NCI-H2196 treated with DMSO at 0.1 percent for 48 hours (cell line): ENCODE data around the gene ZNF219.

Source experiments
- DNase-seq: peaks from one replicate; lab custom pipeline; 2025; ENCODE audit not compliant: unreplicated experiment; lab: John Stamatoyannopoulos, UW

The ZNF219 gene

DNA sequence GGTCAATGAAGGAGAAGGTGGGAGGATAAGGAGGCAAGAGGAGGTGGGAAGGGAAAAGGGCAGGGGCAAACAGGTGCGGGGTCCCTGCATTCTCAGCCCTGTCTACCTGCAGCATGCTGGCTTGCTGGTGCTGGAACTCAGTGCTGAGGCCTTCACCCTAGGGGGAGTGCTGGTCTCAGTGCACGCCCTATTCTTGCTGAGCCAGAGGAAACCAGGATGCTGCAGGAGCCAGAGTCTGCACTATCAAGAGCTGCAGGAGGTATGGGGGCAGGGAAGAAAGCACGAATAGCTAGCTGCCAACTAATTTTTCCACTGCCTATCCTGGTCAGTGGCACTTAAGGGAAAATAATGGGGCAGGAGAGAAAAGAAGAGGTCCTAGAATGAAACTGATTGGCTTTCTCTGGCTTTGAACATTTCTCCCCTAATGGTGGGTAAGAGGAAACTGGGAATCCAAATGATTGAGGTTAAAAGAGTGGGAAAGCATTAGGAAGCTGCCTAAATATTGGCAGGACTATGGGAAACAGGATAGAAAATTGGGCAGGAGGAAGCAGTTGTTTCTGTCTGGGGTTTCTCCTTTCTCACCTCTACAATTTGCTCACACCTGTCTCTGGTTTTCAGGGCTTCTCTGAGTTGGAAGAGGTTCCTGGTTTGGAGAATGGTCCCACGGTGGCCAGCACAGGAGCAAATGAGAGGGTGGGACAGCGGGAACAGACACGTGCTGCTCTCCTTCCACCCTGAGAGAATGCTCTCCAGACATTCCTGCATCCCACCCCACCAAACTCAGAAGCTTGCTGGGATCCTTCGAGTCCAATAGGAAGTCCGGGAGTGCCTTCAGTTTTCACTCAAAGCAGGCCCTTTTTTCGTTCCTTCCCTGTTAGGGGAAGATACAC lies 4.3 kb upstream of the ZNF219 start:
- no peak for DNase-seq

DNA sequence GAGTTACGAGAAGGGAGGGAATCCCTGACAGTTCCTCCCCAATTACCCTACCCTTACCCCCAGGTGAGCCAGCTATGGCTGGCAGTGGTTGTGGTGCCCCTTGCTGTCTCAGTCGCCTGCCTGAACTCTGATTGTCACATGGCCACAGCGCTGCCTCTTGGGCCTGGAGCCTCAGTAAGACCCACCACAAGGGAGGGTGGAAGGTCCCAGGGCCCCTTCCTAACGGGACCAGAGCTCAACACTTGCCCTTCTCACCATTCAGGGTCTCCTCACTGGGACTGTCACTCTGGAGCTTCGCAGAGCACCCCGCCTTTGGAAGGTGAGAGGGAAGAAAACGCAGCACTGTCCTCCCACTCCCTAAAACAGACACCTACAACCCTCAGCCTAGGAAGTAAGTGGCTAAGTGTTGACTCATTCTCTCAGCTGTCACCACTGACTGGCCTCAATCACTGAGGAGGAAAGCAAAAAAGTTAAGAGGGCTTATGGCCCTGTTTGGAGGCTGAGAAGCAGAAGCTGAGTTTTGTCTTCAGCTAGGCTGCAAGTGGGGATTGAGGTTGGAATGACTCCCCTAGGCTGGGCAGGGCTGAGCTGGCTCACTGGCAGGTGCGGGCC lies 3.5 kb upstream of the ZNF219 start:
- no peak for DNase-seq

DNA sequence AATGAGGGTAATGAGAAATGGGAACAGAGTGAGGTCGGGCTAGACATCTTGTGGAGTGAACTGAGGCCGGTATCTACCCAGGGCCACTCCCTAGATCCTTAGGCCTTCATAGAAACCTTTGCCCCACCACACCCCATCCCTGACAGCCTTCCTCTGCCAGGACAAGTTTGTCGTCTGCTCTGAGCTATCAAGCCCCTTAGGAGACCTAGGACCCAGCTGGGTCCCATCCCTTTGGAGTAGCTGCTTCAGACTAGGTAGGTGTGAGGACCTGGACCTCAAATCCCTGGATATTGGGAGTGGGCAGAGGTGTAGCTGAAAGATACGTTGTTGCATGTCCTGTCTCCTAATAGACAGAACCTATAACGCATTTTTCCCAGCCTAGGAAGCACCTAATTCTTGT lies 2.5 kb upstream of the ZNF219 start, which contains the start of gene TMEM253:
TSS of gene TMEM253 (plus strand) at position 136 of the 400 bp plus-strand sequence. CDS start 278 bp downstream, outside the sequence.
- DNase-seq: no peak

DNA sequence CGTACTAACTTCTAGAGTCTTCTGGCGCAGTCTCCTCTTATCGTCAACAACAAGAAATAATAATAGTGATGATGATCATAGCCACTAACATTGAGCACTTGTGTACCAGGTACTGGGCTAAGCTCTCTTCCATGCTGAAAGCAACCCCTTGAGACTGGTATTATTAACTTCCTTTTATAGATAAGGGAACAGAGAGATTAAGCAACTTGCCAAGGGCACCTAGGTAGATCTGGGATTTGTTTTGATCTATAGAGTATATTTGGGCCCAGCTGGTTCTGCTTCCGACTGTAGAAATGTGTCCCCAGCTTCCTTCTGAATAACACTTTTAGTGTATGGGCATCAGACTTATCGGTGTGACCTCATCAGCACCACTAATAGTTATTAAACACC lies 1.1 kb upstream of the ZNF219 start:
- DNase-seq: no peak

DNA sequence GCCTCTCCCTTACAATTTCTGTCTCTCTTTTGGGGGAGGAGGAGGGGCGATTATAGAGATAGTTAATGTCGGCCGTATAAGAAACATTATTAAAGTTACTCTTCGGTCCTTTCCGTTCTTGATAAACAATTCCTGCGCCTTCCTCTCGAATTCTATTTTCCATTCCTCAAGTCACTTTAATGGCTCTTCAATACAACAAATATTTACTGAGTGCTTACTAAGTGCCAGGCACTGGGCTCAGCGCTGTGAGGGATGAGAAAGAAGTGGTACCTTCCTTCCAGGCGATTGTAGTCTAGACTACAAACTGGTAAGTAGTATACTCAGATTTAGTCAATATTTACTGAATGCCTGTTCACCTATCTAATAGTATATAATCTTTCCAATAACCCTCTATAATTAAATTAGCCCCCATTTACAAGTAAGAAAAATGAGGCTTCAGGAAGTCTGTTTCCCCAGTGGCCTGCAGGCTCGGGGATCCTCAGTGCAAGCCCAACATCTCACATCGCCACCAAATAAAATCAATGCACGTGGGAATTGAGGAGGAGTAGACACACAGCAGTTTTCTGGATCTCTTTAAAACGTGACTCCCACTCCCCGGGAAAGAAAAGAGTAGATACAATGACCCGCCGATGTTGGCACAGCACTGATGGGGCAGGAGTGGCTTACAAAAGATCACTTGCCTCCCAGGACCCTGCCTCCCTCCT lies 589 bp upstream of the ZNF219 start:
- no peak for DNase-seq

DNA sequence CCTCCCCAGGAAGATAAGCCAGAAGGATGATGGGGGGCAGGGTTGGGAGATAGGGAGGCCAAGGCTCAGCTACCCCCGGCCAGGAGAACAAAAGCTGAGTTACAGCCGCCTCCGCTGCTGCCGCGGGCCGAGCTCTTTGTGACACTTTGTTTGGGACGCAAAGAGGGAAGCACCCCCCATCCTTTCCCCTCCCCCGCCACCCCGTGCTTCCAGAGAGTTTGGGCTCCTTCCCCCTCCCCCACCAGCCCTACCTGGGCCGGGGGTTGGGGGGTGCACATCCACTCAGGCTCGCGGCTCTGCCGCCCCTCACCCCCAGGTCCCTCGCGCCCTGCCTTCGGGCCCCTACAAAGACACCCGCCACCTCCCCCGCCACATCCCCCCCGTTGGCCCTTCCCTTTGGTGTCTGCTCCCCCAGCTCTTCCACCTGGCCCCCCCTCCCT lies 799 bp downstream of the ZNF219 start:
- no peak for DNase-seq

DNA sequence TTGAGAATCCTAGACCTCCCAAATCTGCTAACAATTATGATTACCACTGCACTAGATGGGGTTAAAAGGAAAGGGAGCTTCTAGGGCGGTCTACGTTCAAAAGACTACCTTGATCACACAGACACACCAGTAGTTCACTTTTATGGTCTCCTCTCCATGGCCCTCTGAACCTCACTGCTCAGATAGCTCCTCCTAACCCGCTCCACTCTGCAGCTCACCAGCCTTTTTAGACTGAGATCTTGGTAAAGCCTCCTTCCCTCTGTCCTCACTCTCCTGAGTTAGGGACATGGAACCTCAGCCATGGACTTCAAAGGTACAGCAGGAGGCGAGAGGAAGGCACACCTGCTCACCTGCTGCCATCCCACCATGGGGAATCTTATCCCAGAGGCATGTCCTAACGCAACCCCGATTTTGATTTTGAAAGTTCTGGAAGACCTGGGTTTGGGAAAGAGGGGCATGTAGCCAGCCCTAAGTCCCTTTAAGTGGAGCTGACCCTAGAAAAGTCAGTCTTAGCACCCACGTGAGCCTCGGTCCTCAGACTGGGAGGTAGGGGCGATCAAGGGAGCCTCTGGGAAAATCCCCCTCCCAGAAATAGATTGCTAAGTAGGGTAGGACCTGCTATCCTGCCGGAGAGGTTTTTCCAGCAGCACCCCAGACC lies 1.3 kb downstream of the ZNF219 start:
- DNase-seq: no peak

DNA sequence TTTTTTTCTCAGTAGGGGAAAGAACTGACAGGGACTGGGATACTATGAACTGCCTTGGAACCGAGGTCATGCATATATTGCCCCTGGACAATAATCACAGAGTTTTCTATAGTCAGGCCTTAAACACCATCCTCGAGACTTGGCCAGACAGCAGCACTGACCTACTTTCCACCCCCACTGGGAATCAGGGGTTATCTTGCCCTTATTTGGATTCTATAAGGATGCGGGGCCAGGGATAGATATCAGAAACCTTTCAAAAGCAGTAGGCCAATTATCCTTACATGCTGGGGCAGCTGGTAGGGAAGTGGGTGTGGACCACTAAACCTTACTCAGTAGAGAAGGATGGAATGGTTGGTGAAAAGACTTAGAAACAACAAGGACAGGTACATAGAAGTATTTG lies 2.0 kb downstream of the ZNF219 start:
- no peak for DNase-seq

DNA sequence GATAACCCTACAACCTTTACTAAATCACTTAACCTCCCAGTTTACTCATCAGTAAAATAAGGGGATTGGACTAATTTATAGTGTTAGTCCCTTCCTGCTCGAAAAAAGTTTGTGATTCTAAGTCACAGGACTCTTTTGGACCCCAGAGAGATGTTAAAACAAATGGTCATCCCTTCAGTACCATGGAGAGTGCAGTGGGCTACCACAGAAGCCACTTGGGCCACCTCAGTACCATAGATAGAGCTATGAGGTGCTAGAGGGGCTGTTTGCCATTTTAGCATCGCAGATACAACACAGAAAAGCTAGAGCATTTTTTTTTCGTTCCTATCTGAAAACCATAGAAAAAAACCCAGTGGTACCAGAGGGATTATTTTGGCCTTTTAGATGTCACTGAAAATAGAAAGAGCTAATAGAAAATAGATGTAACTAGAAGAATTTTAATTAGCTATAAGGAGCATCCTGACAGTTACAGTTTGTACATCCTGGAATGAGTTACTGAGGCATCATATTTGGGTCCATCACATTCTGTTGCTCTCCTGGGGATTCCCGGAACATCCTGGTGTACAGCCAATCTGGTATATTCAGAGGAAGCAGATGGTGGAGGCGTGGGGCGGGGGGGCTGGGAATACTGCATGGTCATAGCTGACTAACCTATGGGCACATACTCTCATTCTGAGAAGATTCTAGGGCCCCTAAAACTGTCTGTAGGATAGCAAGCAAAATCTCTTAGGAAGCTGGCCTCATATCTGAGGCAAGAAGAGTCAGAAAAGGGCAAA lies 2.8 kb downstream of the ZNF219 start:
- no peak for DNase-seq

DNA sequence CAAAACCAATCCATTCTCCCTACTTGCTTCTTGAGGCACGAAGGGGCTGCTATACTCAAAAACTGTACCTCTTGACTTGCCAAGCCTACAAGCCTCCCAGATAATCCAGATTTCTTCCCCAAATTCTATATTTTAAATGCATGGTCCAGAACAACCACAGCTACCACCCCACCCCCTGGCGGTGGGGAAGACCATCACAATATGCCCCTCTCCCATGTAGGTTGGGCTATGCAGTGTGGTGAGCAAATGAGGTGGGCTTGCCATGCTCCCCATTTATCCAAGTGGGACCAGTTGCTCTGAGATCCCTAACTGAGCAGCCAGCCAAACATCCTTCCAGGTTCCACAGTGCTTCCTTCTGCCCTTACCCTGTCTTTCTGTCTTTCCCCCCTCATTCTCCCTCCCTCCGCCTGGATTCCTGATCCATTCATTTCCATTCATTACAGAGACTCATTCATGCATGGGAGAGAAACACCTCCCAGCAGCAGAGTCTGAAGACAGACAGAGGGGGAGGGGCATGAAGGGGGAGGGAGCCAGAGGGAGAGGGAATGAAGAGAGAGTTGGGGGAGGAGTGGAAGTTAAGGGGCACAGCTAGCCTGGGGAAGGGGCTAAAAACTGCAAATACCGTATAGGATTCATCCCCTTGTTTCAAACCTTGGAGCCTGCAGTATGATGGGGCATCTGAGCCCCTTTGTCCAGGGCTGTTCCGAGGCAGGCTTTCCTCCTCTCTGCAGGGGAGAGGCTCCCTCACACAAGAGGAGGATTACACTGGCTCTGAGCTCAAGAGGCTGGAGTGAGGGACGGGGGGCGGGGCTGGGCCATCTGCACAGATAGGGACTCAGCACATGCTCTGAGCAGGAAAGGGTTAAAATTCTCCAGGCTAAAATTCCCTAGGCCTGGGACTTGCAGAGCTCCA lies 4.4 kb downstream of the ZNF219 start:
- DNase-seq: peak; percentile 53

DNA sequence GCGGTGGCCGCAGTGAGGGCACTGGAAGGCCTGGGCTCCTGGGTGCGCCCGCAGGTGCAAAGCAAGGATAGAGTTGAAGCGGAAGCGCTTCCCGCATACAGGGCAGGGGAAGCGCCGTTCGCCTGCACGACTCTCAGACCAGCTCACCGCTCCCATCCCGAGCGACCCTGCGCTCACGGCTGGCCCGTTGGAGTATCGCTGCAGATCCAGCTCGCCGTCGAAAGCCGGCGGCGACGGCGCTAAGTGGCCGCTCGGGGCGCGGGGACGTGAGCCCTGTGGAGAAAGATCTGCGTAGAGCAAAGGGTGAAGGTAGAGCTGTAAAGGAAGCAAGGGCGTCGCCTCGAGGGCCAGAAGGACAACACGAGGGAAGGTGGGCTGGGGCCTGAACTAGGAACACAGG lies 5.4 kb downstream of the ZNF219 start:
- DNase-seq: no peak

DNA sequence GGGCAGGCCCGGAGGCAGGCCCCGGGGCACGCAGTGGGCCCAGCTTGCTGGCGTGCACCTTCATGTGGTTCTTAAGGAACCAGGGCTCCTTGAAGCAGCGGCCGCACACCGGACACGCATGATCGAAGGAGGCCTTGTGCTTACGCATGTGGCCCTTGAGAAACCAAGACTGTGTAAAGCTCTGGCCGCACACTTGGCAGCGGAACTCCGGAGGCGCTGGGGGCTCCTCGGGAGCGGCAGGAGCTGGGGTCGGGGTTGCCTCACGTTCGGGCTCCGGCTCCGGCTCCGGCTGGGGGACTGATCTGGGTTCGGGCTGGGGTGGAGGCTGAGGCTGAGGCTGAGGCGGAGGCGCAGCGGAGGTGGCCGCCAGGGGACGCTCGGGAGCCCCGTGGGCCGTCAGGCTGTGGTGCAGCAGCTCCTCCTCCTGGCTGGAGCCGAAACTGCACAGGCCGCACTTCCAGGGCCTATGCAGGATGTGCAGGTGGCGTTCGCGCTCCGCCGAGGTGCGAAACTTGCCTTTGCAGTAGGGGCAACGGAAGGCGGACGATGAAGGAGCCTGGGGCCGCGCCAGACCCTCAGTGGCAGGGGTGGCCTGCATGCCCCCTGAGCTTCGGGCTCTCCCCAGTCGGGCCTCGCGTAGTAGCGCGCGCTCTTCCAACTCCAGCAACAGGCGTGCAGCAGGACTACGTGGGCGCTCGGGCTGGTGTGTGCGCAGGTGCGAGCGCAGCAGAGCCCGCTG lies 6.0 kb downstream of the ZNF219 start:
- no peak for DNase-seq

DNA sequence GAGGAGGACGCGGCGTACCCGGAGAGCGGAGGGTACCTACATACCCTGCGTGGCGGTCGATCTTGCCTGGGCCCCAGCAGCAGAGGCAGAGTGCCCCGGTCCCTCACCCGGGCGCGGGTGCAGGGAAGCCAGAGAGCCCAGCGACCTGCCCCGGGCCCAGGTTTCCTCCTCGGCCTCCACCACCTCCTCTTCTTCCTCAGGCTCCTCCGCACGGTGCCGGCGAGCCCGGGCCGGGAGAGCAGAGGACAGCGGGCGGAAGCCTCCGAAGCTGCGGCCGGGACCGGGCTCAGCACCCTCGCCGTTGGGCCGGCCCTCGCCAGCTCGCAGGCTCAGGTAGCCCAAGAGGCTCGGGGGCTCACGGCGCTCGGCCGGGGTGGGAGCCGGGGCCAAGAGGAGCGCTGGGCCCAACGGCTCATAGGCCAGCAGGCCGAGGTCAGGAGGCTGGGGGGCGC lies 6.6 kb downstream of the ZNF219 start:
- no peak for DNase-seq

DNA sequence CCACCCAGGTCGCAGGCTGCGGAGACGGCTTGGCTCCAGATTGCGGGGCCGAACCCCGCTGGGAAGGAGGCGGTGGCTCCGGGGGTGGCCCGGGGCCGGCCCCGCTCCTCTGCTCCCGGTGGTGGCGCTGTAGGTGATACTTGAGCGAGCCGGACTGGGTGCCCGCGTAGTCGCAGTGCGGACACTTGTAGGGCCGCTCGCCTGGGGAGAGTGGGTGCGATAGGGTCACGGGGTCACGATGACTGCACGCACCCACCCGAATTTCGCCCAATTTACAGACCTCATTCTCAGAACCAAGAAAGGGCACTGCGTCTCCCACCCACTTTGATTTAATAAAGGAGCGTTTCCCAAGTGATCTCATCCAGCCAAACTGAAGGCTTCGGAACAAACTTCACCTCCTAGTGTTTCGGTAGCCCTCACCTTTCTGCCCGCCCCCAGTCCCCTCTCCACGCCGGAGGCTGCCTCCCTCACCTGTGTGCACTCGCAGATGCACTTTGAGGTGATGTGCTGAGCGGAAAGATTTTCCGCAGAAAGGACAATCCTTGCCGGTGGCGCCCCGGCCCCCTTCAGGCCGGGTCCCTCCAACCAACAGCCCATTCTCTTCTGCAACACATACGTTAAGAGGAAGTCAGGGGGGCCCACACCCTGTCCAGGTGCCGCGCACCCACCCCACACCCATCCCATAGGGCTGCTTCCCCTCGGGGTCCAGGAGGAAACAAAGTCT lies 7.4 kb downstream of the ZNF219 start:
- no peak for DNase-seq

DNA sequence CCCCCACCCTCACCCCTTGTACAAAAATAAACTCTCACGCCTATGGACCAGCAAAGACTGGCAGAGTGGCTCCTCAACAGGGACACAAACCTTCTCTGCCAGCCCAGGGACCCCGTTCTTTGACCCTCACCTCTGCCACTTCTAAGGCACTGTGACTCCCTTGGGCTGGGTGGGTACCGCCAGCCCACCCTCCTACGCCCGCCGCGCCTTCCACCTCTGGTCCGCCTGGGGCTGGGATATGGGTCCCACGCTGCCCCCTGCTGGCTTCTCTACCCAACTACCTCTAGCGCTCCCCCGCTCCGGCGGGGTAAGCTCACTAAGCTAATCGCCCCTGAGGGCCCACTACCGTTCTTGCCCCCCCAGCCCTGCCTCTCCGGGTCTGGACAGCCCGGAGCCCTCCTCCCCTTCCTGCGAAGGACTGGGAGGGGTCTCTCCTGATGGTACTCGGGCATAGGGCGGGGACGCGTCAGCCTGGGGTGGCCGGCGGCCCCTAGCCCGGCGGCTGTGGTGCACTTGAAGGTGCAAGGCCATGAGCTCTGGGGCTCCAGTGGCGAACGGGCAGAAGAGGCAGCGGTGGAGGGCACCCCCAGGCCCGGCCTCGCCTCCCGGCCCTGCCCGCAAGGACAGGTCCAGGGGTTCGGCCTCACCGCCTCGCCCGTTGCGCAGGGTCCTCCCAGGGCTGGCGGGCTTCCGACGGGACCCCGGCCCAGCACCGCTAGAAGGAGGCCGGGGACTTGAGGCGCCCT lies 8.1 kb downstream of the ZNF219 start:
- no peak for DNase-seq

DNA sequence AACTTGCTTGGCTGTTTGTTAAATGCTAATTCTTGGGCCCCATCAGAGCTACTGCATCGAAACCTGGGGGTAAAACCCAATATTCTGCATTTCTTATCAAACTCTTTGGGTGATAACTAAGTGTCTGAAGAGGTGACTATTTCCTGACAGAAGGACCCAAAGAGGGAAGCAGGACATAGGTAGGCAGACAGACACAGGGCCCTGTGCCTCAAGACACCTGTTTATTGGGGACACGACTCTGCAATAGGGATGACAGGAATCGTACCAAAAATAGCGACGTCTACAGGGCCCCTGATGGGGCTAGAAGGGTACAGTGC lies 8.6 kb downstream of the ZNF219 start:
- no peak for DNase-seq

DNA sequence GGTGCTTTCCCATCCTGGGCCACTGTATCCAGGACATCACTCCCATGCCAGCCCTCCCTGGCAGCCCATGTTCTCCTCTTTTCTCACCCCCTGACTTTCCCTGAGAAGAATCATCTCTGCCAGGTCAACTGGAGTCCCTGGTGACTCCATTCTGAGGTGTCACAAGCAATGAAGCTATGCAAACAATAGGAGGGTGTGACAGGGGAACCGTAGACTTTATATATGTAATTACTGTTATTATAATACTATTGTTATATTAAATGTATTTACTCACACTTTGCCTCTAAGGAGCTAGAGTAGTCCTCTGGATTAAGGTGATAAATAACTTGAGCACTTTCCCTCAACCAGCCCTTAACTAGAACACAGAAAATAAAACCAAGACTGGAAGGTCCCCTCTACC lies 9.2 kb downstream of the ZNF219 start:
- DNase-seq: no peak

DNA sequence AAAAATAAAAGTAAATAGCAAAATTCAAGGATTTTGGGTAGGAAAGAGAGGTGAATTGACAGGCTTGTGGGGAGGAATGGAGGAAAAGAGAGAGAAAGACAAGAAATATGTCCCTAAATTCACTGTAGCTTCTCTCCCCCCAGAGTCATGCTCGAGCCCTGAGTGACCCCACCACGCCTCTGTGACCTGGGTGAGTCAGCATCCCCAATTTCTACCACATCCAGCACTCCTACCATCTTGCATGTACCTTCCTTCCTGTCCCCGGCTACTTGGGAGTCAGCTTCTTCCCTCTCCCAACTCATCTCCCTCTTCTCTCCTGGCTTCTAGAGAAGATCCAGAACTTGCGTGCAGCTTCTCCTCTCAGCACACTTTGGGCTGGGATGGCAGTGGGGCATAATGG lies 9.8 kb downstream of the ZNF219 start:
- DNase-seq: no peak
